ENCODE results near the gene CCDC12. TPM values are rescaled to one million over a fixed set of nuclear protein-coding genes. Genes with fewer than 3 reads are reported as not detected.
A peak's percentile ranks its signal among the peaks of the same experiment; 100 is the strongest.

The CCDC12 gene
- total RNA-seq, 1 donor from 2014 or later, result 29.2 TPM

DNA sequence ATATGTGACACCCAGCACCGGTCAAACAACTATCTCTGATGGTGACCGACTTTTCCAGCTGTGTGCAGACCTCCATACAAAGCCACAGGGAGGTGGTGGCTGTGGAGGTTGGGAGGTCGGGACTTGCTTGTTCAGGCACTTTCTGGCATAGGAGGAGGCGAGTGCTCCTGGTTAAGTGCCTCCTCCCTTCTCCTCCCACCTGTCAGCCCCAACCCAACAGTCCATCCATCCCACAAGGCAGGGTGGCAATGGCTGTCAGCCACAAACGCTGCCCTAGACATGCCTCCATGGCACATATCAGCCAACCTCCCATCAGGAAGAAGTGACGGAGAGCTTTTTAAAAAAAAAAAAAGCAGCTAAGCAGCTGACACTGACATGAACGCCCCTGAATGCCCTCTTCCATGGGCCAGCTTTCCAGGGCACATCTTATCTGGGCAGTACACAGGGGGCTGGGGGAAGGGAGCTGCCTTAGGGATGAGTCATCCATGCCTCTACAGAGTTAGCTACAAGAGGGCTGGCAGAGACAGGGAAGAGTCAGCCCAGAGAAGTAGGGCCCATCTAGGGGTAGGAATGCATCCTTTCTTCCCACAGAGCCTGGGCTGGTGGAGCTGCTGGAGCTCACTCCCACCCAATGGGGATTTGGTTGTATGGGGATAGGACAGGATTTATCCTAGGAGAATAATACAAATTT is 41.2 kb downstream of the CCDC12 start:
- DNase-seq (peak; percentile 85), ATAC-seq (ENCODE audit: poor library complexity) (peak; percentile 87)
- intact Hi-C loops (cut with DNase I), result no loop called here

- peak; percentile 79 for DNase-seq
- ATAC-seq (ENCODE audit: poor library complexity), result peak; percentile 37
- intact Hi-C loops (cut with DNase I), result loop anchor here (5.0 kb wide), 1 partner anchor 43 kb away; the partner anchor contains the start of genes CCDC12 and NBEAL2
These were observed 41.9 kb downstream of the CCDC12 start for GRCh38 chr3:46934498-46935167.

GRCh38 chr3:46934072-46934471 is 42.5 kb downstream of the CCDC12 start:
- DNase-seq, result no peak
- no peak for ATAC-seq (ENCODE audit: poor library complexity)
- intact Hi-C loops (cut with DNase I), result loop anchor here (5.0 kb wide), 1 partner anchor 43 kb away; the partner anchor contains the start of genes CCDC12 and NBEAL2

GRCh38 chr3:46933261-46933660 is 43.3 kb downstream of the CCDC12 start:
- DNase-seq, result no peak
- no peak for ATAC-seq (ENCODE audit: poor library complexity)
- intact Hi-C loops (cut with DNase I), result loop anchor here (5.0 kb wide), 1 partner anchor 44 kb away; the partner anchor contains the start of genes CCDC12 and NBEAL2

DNA sequence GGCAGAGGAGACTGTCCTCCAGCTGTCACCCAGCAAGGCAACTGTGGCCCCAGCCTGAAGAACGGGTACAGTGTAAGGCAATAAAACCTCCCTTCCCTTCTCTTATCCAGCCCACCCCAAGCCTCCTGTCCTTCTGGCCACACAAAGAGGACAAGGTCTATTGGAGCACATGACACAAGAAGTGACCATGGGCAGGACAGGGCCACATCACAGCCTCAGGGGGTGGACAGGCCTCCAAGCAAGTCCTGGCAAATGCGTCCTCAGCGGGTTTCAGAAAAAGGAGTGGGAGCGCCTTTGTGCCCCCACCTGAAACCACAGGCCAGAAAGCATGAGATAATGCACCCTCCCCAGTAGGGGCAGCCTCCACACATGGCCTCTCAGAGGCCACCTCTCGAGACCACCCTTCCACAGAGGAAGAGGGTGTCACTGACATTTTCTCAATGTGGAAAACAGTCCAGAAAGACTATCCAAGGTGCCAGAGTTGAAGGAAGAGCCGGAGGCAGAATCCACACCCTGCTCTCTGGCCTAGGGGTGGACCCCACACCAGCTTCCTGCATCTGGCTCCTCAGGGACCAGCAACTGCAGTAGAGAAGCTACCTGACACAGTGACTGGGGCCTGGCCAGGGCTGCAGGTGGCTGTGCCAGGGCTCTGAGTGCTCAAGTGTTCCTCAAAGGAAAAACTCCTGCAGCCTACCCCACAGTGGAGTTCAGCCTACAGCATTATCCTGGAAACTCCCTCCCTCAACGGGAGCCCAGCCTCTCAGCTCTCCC is 43.9 kb downstream of the CCDC12 start:
- intact Hi-C loops (cut with DNase I), result loop anchor here (5.0 kb wide), 1 partner anchor 45 kb away; the partner anchor contains the start of genes CCDC12 and NBEAL2
- no peak for ATAC-seq (ENCODE audit: poor library complexity)
- DNase-seq, result no peak

DNA sequence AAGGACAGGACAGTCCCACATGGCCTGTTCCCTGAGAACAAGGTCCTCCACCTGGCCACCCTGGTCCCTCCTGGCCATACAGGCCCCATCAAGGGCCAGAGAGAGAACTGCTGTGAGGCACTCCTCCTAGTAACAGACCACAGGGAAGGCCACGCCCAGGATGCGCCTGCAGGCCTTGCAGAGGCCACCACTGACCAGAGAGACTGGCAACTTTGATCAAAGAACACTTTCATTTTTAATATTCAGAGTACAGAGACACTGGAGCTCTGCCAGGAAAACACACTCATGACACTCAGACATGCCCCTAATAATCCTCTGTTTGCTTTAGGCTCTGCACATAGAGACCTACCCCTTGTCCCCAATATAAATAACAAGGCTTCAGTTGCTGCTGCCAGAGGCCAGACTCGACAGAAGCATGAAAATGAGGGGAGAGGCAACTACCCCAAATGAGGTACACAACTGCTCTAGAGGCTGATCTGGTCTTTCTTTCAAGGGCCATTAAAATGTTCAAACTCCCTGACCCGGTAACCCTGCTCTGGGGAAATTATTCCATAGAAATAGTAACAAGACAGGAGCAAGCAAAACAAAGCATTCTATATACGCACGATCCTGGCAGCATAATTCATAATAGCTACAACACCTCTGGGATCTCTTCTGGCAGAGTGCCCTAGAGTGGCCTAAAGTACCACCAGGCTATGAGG is 44.8 kb downstream of the CCDC12 start:
- intact Hi-C loops (cut with DNase I), result loop anchor here (5.0 kb wide), 1 partner anchor 46 kb away; the partner anchor contains the start of genes CCDC12 and NBEAL2
- DNase-seq (peak; percentile 86), ATAC-seq (ENCODE audit: poor library complexity) (no peak)

DNA sequence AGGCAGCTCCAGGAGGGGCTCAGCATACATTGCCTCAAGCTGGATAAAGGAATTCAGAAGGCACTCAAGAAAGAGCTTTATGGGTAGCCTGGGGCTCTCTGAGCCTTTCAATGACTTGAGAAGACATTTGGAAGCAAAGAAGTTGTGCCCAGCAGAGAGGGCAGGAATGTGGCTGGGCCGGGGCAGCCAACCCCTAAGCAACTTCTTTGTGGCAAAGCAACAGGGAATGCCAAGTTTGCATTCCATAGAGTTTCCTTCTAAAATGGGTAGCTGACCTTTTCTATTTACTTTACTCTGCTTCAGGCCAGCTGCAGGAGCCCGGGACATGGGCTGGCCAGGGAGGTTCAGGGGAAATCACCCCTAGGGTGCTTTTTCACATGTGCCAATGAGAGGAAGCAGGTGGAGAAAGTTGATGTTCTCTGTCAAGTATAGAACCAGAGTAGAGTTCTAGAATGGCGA is 45.6 kb downstream of the CCDC12 start:
- DNase-seq (no peak), ATAC-seq (ENCODE audit: poor library complexity) (no peak)
- intact Hi-C loops (cut with DNase I), result loop anchor here (5.0 kb wide), 1 partner anchor 46 kb away; the partner anchor contains the start of genes CCDC12 and NBEAL2

DNA sequence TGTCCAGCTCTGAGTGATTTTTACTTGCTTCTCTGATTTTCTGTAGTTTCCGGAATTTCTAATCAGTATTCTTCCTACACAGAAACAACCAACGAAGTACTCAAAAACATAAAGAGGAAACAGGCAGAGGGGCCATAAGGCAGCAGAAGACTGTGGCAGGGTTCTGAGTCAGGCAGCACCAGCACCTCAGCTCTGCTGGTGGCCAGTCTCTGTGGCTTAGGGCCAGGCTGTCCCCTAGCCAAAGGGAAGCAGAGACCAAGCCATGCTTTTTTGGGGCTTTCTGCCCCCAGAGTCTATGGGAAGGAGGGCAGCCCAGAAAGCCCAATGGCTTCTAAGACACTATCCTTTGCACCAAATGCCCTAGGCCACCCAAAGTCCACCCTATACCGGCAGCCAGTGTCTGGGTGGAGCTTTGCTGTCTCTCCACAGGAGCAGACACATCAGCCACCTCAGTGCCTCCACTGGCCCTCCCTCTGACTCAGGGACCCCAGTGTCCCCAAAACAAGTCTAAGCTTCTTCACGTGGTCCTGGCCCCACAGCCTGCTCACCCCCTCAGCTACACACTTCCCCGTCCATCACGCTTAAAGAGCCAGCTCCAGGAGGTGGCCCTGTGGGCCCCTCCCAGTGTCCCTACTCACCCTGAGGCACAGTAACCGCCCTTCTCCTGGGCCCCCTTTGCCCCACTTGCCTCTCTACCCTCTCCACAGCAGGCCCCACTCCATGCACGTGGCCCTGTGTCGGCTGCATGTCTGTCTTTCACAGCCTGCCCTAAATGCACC is 46.2 kb downstream of the CCDC12 start:
- intact Hi-C loops (cut with DNase I), result loop anchor here (5.0 kb wide), 1 partner anchor 47 kb away; the partner anchor contains the start of genes CCDC12 and NBEAL2
- no peak for ATAC-seq (ENCODE audit: poor library complexity)
- peak; percentile 42 for DNase-seq

- intact Hi-C loops (cut with DNase I), result no loop called here
- ATAC-seq (ENCODE audit: poor library complexity) (peak; percentile 73), DNase-seq (peak; percentile 81)
These were observed 47.2 kb downstream of the CCDC12 start for GRCh38 chr3:46929324-46929723.

DNA sequence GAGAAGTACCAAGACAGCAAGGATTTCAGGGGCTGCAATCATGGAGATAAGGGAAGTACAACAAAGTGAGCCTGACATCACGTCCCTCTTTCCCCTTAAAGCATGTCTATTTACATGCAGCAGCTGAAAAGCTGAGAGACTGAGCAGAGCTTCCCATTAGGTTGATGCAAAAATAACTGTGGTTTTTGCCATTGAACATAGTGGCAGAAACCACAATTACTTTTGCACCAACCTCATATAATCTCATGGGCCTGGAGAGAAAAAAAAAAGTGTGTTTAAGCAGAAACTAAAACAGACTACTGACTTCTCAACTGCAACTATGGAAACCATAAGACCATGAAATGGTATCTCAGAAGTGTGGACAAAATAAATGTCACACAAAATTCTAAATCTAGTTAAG is 48.3 kb downstream of the CCDC12 start:
- DNase-seq (no peak), ATAC-seq (ENCODE audit: poor library complexity) (no peak)
- intact Hi-C loops (cut with DNase I), result no loop called here

DNA sequence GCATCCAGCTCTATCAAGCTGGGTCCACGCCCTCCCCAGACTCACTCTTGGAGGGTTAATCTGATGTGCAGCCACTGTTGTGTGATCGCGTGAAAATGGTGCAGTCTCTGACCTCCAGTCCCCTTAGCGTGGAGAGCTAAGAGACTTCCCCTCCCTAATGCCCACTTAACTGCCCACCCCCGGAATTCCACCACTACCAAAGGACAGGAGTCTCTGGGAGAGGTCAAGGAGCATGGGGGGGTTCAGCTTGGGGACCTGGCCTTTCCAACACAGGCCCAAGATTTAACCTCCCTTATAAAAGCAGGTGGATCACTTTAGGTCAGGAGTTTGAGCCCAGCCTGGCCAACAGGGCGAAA is 48.8 kb downstream of the CCDC12 start:
- ATAC-seq (ENCODE audit: poor library complexity), result no peak
- DNase-seq, result no peak
- intact Hi-C loops (cut with DNase I), result no loop called here

GRCh38 chr3:46926871-46927717 is 49.5 kb downstream of the CCDC12 start:
- DNase-seq (no peak), ATAC-seq (ENCODE audit: poor library complexity) (no peak)
- intact Hi-C loops (cut with DNase I), result no loop called here

DNA sequence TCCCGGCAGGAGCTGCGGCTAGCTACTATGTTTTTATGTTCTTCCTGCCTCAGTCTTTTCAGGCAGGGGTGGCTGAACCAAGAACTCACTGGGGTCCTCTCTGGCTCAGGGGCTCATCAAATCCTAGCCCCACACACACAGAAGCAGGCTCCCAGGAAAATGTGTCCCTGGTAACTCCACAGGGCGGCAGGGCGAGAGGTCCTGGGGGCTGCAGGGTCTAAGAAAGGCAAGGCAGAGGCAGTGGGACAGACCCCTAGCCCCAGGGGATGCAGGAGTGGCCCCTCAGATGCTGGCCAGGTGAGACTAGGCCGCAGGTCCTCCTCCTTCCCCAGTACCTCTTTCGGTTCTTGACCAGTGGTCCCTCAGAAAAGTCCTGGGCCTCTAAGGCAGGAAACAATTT is 50.1 kb downstream of the CCDC12 start:
- DNase-seq (no peak), ATAC-seq (ENCODE audit: poor library complexity) (no peak)
- intact Hi-C loops (cut with DNase I), result no loop called here

DNA sequence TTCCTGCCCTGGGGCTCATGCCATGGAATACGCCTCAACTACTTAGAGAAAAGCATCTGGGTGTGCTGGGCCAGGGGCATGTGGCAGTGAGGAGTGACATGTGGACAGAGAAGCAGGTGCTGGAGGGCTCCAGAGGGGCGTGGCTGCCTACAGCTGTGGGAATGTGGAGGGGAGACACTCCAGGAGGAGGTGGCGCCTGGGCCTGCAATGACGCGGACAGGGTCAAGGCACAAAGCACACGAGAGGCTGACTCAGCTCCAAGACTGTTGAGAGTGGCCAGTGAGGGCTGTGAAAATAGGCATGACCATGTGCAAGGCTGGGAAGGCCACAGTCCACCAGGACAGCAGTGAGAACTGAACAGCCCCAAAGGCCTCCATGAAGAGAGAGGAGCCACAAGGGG is 50.5 kb downstream of the CCDC12 start:
- peak; percentile 9 for ATAC-seq (ENCODE audit: poor library complexity)
- no peak for DNase-seq
- intact Hi-C loops (cut with DNase I), result no loop called here

- intact Hi-C loops (cut with DNase I), result no loop called here
- DNase-seq, result peak; percentile 89
- peak; percentile 77 for ATAC-seq (ENCODE audit: poor library complexity)
These were observed 51.0 kb downstream of the CCDC12 start for GRCh38 chr3:46925585-46925934.

- DNase-seq (no peak), ATAC-seq (ENCODE audit: poor library complexity) (no peak)
- intact Hi-C loops (cut with DNase I), result no loop called here
These were observed 51.5 kb downstream of the CCDC12 start for GRCh38 chr3:46924921-46925584.

Data from Right ventricle myocardium superior (tissue), 1 donor.